Measurements from ENCODE around the gene SPON2.

DNA sequence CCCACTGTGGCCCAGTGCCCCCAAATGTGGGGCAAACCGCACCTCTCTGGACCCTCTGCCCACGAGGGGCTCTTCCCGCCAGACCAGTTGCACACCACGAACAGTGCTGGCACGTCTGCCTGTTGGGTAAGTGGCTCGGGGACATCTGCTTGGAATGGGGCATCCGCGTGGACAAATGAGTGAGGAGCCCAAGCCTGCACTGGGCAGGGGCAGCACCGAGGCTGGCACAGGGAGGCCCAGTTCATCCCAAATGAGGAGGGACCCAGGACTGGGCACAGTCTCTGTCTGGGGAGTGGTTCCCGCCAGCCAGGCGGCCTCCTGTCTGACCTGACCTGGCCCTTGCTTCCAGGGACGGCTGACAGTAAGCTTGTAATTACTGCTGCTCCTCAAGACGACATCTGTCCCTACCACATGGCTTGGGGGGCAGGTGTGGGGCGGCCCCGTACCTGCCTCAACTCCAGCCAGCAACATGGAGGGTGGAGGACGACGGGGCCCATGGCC lies 3.2 kb downstream of the SPON2 start:
- TF ChIP-seq, protein P1, sequence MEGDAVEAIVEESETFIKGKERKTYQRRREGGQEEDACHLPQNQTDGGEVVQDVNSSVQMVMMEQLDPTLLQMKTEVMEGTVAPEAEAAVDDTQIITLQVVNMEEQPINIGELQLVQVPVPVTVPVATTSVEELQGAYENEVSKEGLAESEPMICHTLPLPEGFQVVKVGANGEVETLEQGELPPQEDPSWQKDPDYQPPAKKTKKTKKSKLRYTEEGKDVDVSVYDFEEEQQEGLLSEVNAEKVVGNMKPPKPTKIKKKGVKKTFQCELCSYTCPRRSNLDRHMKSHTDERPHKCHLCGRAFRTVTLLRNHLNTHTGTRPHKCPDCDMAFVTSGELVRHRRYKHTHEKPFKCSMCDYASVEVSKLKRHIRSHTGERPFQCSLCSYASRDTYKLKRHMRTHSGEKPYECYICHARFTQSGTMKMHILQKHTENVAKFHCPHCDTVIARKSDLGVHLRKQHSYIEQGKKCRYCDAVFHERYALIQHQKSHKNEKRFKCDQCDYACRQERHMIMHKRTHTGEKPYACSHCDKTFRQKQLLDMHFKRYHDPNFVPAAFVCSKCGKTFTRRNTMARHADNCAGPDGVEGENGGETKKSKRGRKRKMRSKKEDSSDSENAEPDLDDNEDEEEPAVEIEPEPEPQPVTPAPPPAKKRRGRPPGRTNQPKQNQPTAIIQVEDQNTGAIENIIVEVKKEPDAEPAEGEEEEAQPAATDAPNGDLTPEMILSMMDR (conservative IDR thresholded peaks at IDR 0.05; ENCODE audit: low read length): no peak
- no peak for TF ChIP-seq EZH2phosphoT487 (IDR thresholded peaks at IDR 0.05; ENCODE audit: borderline replicate concordance)
